Stimulated activated CD8-positive, alpha-beta memory T cell treated with anti-CD3 and anti-CD28 coated beads, Interleukin-7, amount 100 ng/mL, for 24 hours (primary cell): ENCODE data around the gene ULBP3.
"Not testable (repeated sequence)": the region's sequence is repeated elsewhere in the genome, so short reads cannot be mapped to it uniquely, and the experiment has no call there.

ENCODE experiments used
- DNase-seq: peaks from one replicate; pipeline ENCODE4 v3.0.0-alpha.2; 2020; ENCODE audit warnings: low read depth

The ULBP3 gene

DNA sequence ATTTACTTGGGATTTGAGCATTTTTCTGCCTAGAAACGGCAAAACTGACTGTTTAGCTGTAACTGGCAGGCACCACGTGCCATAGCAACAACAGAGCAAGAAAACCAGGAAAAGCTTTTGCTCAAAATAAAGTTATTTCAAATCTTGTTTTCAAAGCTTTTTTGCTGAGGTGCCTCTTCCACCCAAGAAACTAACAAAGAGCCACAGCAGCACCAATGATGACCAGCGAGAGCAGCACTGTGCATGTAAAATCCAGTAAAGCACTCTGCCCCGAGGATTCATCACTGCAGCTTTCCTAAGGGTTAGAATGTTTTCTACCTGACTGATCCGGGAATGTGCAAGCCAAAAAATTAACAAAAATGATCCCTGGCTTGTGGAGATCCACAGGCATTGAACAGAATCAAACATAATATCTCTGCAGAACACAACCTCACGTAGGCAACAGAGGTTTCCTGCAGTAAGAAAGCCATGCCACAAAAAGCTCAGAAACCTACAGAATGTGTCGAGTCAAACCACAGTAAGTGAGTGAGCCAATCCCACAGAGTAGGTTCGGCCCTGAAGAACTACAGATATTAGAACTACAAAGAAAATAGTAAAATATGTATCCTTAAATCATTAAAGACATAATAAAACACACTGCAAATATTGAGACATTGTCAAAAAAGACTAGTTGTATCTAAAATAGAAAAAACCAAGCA lies 7.4 kb upstream of the ULBP3 start:
- no peak for DNase-seq

DNA sequence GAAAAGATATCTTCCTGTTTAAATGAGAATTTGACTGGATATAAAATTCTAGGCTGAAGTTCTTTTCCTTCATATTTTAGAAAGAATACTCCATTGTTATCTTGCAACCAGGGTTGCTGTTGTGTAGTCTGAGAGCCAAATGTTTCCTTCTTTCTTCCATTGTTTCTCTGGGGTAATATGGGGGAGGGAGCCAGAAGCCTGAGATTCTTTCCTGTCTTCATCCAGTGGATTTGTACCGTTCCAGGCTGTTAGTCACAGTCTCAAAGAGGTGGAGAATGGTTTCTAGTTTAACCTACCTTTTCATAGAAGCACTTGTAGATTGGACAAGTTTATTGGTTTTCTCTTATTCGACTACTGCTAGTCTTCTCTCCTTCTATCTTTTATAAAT lies 6.1 kb upstream of the ULBP3 start:
- DNase-seq, result no peak

DNA sequence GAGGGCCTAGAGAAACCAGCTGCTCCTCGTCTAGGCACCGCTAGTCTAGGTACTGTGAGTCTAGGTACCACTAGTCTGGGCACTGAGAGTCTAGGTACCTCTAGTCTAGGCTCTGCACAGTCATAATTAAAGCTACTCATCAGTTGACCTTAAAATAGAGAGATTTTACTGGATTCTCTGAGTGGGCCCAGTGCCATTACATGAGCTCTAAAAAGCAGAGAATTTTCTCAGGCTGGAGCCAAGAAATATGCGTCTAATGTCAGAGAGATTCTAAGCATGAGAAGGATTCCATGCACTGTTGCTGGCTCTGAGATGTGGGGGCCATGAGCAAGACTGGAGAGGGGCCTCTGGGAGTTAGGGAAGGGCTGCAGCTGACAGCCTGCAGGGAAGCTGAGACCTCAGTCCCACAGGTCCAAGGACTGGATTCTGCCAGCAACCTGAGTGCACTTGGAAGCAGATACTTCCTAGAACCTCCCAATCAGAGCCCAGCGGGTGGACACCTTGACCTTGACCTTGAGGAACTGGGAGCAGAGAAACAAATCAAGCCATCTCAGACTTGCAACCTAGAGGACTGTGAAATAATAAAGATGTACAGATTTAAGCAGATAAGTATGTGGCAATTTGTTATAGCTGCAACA lies 5.6 kb upstream of the ULBP3 start:
- DNase-seq, result not testable (repeated sequence)

DNA sequence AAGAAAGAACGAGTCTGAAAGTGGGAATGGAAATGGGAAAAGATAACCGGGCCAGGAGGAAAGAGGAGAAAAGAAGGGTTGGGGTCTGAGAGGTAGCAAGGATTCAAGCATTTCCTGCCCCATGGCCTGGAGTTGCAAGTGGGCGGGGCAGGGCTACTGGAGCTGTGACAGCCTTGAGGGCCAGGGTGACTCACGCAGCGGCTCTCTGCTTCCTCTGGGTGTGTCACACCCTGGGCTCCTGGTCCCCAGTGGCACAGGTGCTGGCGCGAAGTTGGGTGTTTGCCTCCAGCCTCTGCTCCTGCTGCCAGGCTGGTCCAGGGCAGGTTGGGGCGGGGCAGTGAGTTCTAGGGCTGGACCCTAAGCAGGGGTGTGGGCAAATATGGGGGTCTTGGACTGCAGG lies 3.3 kb upstream of the ULBP3 start:
- no peak for DNase-seq

DNA sequence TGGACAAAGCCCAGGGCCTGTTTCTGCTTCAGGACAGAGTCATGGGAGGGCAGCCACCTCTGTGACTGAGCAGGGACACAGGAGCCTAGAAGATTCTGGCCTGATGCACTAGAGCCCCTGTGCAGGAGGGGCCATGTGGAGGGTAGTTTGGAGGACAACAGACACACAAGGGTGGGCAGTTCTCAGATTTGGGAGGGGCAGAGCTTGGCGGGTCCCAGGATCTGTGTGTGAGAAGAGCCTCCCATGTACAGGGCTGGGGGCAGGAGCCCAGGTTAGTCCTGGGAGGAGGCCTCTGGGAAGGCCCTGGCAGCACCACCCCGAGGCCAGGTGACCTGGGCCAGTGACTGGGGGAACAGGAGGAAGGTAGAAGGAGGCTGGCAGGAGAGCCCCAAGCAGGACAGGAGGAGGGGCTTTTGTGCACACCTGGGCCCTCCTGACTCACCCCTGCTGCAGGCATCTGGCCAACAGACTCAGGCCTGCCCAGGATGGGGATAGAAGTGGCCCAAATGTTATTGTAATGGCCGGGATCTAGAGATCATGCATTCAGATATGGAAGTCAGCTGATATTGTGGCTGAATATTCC lies 1.4 kb upstream of the ULBP3 start:
- DNase-seq, result no peak

DNA sequence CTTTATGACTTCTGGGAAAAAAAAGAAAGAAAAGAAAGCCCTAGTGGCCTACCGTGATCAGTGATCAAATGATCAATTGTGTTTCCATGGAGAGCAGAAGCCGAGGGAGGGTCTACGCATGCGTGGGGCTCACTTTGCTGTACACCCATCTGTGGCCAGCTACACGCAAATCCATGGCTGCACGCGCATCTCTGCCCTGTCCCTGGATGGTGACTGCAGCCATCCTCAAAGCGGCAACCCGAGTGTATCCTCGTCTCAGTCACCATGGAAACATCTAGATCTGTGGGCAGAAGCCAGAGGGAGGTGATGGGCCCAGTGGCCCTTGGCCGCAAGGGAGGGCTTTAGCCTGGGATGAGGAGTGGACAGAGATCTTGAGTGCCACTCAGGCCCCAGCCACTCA lies 785 bp upstream of the ULBP3 start:
- DNase-seq, result no peak

DNA sequence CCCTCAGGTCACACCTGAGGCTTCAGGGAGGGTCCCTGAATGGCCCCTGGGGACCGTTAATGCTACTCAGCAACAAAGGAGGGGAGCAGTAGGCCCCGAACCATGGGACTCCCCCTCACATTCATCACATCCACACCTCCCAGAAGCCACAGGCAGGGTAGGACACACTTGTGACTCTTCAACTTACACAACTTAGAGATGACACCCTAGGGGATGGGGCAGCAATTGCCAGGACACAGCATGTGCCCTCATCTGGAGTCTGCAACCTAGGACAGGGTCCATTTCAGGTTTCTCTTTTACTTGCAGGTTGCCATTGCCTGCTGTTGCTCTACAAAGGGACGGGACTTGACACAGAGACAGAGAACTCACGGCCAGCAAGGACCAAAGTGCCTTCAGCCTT lies 770 bp downstream of the ULBP3 start:
- DNase-seq, result no peak

DNA sequence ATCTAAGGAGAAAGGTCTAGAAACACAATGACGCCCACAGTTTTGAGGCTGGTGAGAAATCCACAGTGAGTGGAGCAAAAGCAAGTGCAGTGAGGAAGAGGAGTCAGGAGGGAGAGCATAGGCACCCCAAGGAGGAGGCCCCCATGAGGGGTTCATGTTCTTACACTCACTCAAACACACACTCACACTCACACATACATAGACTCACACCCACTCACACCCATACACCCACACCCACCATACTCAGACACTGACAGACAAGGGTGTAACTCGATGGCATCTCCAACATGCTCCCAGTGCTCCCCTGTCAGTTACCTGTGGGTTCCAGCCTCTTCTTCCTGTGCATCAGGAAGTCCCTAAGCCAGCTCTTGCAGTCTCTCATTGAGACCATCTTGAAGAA lies 3.8 kb downstream of the ULBP3 start:
- no peak for DNase-seq

DNA sequence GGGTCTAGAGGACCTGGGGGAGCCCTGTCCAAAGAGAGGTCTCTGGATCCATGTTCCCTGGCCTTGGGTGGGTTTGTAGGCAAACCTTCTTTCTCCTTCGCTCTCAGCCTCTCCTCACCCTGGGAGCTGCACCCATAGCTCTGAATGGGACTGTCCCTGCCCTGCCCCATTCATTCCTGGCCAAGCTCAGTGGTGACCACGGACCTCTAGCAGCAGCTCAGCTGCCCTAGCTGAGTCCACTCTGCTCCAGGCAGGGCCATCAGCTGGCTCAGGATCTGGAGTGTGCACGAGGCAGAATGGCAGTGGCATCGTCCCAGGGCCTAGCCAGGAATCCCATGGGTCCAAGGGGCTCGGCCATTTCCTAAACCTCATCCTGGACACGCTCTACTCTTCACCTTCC lies 5.3 kb downstream of the ULBP3 start:
- no peak for DNase-seq

DNA sequence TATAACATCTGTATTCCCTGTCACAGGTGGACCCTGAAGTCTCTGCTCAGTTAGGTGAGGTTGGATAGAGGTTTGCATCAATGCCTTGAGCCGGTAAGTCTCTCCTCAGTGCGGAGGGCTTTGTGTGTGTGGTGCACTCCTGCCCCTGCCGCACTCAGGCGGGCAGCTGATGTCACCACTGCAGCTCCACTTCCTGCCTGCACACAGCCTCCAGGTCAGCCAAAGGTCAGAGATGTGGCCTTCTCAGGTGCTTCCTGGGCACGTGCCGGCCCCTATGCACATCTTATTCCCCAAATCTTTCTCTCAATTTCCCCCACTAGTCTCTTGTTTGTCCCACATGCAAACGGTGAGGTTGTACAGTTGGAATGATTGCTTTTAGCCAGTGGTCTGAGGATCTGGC lies 8.9 kb downstream of the ULBP3 start:
- DNase-seq, result not testable (repeated sequence)

DNA sequence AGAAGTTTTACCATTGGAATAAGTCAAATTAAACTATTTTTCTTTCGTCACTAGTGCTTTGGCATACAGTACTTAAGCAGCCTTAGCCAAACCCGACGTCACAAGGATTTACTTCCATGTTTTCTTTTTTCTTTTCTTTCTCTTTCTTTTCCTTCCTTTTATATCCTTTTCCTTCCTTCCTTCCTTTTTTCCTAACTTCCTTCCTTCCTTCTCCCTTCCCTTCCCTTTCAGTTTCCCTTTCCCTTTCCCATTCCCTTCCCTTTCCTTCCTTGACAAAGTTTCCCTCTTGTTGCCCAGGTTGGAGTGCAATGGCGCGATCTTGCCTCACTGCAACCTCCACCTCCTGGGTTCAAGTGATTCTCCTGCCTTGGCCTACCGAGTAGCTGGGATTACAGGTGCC lies 9.9 kb downstream of the ULBP3 start:
- no peak for DNase-seq

DNA sequence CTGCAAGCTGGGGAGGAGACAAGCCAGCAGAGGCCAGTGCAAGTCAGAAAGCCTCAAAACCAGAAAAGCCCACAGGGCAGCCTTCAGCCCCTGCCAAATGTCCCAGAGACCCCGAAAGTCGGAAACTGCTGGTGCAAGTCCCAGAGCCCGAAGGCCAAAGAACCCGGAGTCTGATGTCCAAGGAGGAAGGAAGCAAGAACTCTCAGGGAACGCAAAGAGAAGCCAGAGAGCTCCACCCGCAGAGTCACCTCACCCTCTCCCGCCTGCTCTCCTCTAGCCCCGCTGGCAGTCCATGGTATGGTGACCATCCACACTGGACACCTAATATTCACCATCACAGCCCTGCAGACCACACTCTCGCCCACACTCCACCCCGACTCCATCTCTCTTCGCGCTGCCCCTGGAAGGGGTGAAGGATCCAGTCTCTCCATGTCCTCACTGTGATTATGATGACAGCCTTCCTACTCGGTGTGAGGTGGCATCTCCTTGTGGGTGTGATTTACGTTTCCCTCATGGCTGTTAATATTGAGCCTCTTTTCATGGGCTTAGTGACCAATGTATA lies 10.6 kb downstream of the ULBP3 start:
- no peak for DNase-seq

DNA sequence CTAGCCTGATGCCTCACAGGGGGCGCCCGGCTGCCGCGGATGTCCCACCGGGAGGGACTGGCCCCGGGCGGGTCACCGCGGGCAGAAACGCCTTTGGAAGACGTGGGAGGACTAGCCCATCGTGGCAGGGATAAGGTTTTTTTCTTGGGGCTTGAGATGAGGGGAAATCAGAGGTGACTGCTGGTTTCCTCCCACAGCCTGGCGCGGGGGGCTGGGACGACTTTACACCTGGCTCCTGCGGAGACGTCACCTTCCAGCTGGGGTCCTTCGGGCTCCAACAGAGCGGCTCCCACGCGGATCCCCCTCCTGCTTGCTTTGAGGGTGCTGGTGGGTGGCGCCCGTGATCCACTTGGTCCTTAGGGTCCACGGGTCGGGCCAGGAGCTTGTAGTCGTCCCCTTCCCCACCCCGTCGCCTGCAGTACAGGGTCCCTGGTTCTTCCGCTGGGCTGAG lies 11.4 kb downstream of the ULBP3 start:
- no peak for DNase-seq

DNA sequence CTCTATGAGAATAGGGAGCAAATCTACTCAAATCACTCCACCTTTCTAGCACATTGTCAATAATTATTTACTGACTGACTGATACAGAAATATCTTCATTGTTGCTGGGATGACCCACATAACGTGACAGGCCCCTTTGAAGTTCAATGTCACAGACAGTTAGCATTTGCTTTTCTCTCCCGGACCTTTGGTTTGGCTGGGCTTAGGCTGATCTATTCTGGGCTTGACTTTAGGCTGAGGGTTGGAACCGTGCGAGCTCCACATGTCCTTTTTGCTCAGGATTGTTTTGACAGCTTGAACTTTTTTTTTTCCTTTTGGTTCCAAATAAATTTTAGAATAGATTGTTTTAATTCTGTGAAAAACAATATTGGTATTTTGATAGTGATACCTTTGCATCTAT lies 12.0 kb downstream of the ULBP3 start:
- DNase-seq, result no peak

DNA sequence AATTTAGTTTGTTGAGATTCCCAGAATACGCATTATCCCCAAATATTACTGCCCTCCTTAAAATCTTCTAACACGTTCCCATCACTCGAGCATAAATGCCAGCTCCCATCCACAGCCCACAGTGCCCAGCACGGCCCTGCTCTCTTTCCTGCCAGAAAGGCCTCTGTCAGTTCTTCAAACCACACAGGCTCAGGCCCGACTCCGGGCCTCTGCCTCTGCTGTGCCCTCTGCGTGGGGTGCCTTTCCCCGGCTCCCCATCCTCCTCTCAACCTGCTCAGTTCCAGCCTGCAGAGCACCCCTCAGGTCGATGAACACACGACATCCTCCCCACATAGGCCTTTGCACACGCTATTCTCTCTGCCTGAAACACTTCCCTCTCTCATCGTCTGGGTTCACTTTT lies 12.8 kb downstream of the ULBP3 start:
- no peak for DNase-seq

DNA sequence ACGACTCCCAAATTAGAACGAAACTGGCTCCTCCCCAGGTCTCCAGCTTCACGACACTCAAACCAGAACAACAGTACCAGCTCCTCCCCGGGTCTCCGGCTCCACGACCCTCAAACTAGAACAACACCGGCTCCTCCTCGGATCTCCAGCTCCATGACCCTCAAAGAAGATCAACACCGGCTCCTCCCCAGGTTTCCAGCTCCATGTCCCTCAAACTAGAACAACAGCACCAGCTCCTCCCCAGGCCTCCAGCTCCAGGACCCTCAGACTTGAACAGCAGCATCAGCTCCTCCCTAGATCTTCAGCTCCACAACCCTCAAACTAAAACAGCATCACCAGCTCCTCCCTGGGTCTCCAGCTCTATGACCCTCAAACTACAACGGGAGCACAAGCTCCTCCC lies 13.8 kb downstream of the ULBP3 start:
- no peak for DNase-seq

DNA sequence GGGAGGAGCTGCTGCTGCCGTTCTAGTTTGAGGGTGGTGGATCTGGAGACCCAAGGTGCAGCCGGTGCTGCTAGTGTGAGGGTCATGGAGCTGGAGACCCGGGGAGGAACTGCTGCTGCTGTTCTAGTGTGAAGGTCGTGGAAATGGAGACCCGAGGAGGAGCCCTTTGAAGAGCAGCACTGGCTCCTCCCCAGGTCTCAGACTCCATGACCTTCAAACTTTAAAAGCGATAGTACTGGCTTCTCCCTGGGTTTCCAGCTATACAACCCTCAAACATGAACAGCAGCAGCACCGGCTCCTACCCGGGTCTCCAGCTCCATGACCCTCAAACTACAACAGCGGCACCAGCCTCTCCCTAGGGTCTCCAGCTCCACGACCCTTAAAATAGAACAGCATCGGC lies 15.5 kb downstream of the ULBP3 start:
- no peak for DNase-seq

DNA sequence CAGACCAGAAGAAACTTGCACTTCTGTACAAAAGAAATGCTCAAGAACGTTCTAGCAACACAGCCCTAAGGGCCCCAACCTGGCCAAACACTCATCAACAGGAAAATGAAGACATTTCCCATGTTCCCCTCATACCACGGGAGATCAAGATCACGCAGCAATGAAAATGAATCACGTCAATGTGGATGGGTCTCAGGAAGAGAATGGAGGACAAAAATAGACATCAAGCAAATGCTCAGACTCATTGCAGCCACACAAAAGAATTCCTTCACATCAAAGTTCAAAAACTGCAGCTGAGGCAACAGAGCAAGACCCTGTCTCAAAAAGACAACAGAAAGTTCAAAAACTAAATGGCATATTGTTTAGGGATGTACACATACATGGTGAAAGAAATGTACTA lies 18.1 kb downstream of the ULBP3 start:
- DNase-seq, result no peak

DNA sequence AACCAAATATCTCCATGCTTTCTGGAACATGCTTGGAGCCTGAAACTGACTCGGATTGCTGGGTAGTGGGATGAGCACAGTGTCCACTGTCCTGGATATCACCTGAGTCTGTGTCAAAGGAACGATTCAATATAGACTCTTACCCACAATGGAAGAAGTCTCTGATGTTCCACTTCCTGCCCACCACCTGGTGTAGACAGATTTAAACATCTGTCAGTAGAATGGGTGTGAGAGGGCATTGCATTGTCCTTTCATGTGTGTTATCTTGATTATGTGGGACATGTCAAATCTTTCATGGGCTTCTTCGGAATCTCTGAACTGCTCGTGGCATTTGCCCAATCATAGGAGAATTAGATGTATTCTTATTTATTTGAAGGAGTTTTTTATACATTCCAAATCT lies 20.8 kb downstream of the ULBP3 start:
- no peak for DNase-seq

DNA sequence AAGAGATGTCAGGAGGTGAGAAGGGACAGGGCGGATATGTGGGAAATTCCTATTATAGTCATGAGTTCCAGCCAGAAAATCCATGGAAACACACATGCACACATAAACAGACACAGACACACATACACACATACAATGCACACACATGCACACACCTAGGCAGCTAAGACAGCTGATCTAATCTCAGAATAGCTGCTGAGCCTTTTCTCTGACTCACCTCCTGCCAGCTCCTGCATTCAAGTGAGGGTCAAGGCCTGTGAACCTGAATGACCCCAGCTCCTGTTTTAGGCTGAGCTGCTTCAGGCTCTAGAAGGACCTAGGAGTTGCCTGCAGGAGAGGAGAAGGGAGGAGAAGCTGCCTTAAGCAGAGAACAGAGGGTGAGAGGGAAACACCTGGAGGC lies 22.0 kb downstream of the ULBP3 start:
- no peak for DNase-seq

DNA sequence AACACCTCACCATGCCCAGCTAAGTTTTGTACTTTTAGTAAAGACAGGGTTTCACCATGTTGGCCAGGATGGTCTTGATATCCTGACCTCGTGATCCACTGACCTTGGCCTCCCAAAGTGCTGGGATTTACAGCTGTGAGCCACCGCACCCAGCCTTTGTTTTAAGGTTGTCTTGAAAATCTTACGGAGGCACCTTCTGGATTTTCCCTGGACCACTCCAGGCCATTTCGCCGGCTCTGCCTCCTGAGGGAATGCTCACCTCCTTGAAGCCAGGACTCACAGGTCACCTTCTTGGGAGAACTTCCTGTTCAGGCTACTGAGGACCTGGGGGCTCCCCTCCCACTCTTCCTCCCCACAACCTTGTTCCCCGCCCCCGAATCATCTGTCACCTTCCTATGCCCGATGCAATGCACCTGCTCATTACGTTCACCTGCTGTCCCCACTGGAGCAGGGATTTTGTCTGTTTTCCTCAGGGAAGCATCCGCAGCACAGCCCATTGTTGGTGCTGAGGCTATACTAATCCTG lies 24.2 kb downstream of the ULBP3 start:
- DNase-seq, result no peak

DNA sequence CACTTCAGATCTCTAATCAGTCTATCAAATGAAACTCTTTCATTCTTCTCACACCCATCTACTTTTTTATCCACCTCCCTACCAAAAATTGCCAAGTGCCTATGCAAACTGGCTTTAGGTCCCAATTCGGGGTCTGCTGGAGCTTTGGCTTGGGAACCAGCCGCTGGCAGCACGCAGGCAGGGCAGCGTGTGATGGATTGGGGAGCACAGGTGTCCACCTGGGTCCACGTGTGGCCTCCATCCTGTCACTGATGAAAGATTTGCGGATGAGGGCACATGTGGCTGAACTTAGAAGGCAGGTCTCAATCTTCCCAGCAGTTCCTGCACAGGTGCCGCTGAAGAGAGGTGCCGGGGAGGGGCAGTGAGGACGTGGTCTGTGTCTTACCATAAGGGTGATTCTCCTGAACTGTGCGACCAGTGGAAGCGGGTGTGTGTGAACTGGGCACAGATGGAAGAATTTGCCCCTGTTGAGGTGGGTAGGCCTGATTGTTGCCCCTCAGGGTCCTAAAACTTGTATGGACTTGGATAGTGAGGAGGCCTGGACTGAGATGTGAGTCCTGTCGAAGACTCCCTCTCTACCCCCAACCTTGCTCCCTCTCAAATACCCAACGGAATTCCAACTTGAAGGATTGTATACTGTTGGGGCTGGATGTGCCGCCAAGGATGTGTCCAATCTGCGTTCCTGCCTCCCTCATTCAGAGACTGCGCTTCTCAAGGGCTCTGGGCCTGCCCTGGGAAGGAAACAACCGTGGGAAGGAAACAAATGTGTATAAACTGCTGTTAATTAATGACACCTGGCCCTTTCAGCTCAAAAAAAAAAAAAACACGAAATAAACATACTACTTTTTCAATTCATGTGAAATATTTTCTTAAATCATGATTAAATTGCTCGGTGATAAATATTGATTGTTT lies 25.2 kb downstream of the ULBP3 start:
- DNase-seq, result no peak
